PC-3 (cell line): Measurements from ENCODE around the gene SLCO2A1. TPM values are rescaled to one million over a fixed set of nuclear protein-coding genes. Genes with fewer than 3 reads are reported as not detected.

ENCODE experiments used
- ATAC-seq: fragments of 200-7000 bp; cut with Tn5 transposase; 2 replicates; pipeline ENCODE4 v1.9.1; 2020; ENCODE audit warnings: mild to moderate bottlenecking, moderate library complexity
- BruUV-seq: library from RNA; stranded (reverse); fragments of 400-500 nt; replicated peaks from 2 replicates; lab custom pipeline; 2021; lab: Mats Ljungman, UMichigan
- CTCF ChIA-PET: fragments of 300-600 bp; sonication (Branson Sonifier 250); formaldehyde crosslinking; loops from one replicate; lab custom pipeline; 2022; ENCODE audit warnings: antibody characterized with exemption; lab: Charles Lee
- POLR2A ChIA-PET: fragments of 300-600 bp; sonication (Branson Sonifier 250); formaldehyde crosslinking; loops from one replicate; lab custom pipeline; 2022; ENCODE audit warnings: antibody characterized with exemption; ENCODE audit not compliant: unreplicated experiment; lab: Charles Lee
- DNase-seq: peaks from one replicate; pipeline ENCODE4 v3.0.0-alpha.2; 2015
- H2AFZ ChIP-seq: fragments of 300-600 bp; sonication (generic); 2 replicates; pipeline ENCODE4 v1.6.0; 2016; ENCODE audit warnings: antibody characterized with exemption, low read length
- H3F3A ChIP-seq: fragments of 300-600 bp; sonication (generic); one replicate; pipeline ENCODE4 v1.6.0; 2017; ENCODE audit warnings: antibody characterized with exemption, low read length, control low read depth, mild to moderate bottlenecking; ENCODE audit not compliant: unreplicated experiment
- H3K27ac ChIP-seq: fragments of 300-600 bp; sonication (generic); 2 replicates; pipeline ENCODE4 v1.5.1; 2016; ENCODE audit warnings: mild to moderate bottlenecking, low read length
- H3K27me3 ChIP-seq: fragments of 300-600 bp; sonication (generic); 2 replicates; pipeline ENCODE4 v1.6.1; 2016; ENCODE audit warnings: low read length, mixed read lengths
- H3K36me3 ChIP-seq: fragments of 300-600 bp; sonication (generic); 2 replicates; pipeline ENCODE4 v1.6.1; 2016; ENCODE audit warnings: low read depth, mixed run types, low read length, mixed read lengths
- H3K4me1 ChIP-seq: fragments of 300-600 bp; sonication (generic); 2 replicates; pipeline ENCODE4 v1.5.1; 2016; ENCODE audit warnings: low read length; ENCODE audit not compliant: insufficient read depth
- H3K4me2 ChIP-seq: fragments of 300-600 bp; sonication (generic); 2 replicates; pipeline ENCODE4 v1.6.0; 2016; ENCODE audit warnings: low read length
- H3K4me3 ChIP-seq: fragments of 300-600 bp; sonication (generic); 2 replicates; pipeline ENCODE4 v1.5.1; 2016; ENCODE audit warnings: mild to moderate bottlenecking, low read length, mixed read lengths
- H3K79me2 ChIP-seq: fragments of 300-600 bp; sonication (generic); 2 replicates; pipeline ENCODE4 v1.6.1; 2017; ENCODE audit warnings: low read length, mixed read lengths
- H3K9ac ChIP-seq: fragments of 300-600 bp; sonication (generic); 2 replicates; pipeline ENCODE4 v1.6.0; 2016; ENCODE audit warnings: mild to moderate bottlenecking, low read length
- H3K9me2 ChIP-seq: fragments of 300-600 bp; sonication (generic); replicated peaks from 2 replicates; pipeline ENCODE4 v1.6.1; 2016; ENCODE audit warnings: mixed run types, low read length, mixed read lengths
- H3K9me3 ChIP-seq: fragments of 300-600 bp; sonication (generic); 2 replicates; pipeline ENCODE4 v1.6.1; 2016; ENCODE audit warnings: low read length, mixed read lengths
- H4K20me1 ChIP-seq: fragments of 300-600 bp; sonication (generic); 2 replicates; pipeline ENCODE4 v1.6.1; 2016; ENCODE audit warnings: low read length, mixed read lengths
- CTCF ChIP-seq: fragments of 300-600 bp; sonication (generic); conservative IDR thresholded peaks from 2 replicates; pipeline ENCODE4 v1.5.1; 2017; ENCODE audit warnings: antibody characterized with exemption, low read depth, mild to moderate bottlenecking, low read length
- EZH2 ChIP-seq: fragments of 300-600 bp; sonication (generic); IDR thresholded peaks from one replicate; pipeline ENCODE4 v1.6.1; 2017; ENCODE audit warnings: antibody characterized with exemption, mild to moderate bottlenecking, low read length; ENCODE audit not compliant: unreplicated experiment
- EZH2phosphoT487 ChIP-seq: fragments of 300-600 bp; sonication (generic); IDR thresholded peaks from 2 replicates; pipeline ENCODE4 v1.6.1; 2018; ENCODE audit warnings: mild to moderate bottlenecking, antibody characterized with exemption, low read length, borderline replicate concordance
- intact Hi-C: fragments of 100-400 bp; cut with micrococcal nuclease; formaldehyde crosslinking; loops from 2 replicates; pipeline ENCODE4 v1.9.0; 2023
- total RNA-seq: library from RNA; depleted of rRNA; stranded (reverse); fragments of >200 nt; gene quantifications from 2 replicates; pipeline ENCODE4 v1.2.3, GENCODE V29; 2014

Gene SLCO2A1
- total RNA-seq, 1 experiment from 2014 or later: not detected

- ATAC-seq (no peak), DNase-seq (no peak)
- no peak overlapping the region for H2AFZ ChIP-seq
- H3K9ac ChIP-seq: no peak overlapping the region
- no peak overlapping the region for H3K4me2 ChIP-seq
- no peaks in the 10 kb centered on the region for H3F3A ChIP-seq
- ChIA-PET POLR2A (no interaction called here), CTCF (no interaction called here)
- no peaks in the 10 kb centered on the region for H4K20me1 ChIP-seq
- intact Hi-C loops: no loop called here
- no peak overlapping the region for H3K27ac ChIP-seq
- H3K36me3 ChIP-seq: no peaks in the 10 kb centered on the region
- H3K4me3 ChIP-seq: no peak overlapping the region
- no peaks in the 10 kb centered on the region for H3K27me3 ChIP-seq
- TF ChIP-seq EZH2 (no peak), EZH2phosphoT487 (no peak), CTCF (no peak)
- no peaks in the 10 kb centered on the region for H3K79me2 ChIP-seq
- H3K4me1 ChIP-seq: no peaks in the 10 kb centered on the region
- no TSS peak for BruUV-seq
- no peaks in the 10 kb centered on the region for H3K9me3 ChIP-seq
- no peaks in the 10 kb centered on the region for H3K9me2 ChIP-seq
These were observed 36.4 kb upstream of the SLCO2A1 start for GRCh38 chr3:134066158-134066541.

- DNase-seq (no peak), ATAC-seq (no peak)
- no peaks in the 10 kb centered on the region for H4K20me1 ChIP-seq
- no peaks in the 10 kb centered on the region for H3K4me1 ChIP-seq
- no peak overlapping the region for H3K9ac ChIP-seq
- no peaks in the 10 kb centered on the region for H3K9me2 ChIP-seq
- H3K27ac ChIP-seq: no peak overlapping the region
- TF ChIP-seq EZH2phosphoT487: no peak
- TF ChIP-seq CTCF: no peak
- TF ChIP-seq EZH2: no peak
- no peaks in the 10 kb centered on the region for H3K79me2 ChIP-seq
- H3K4me3 ChIP-seq: no peak overlapping the region
- no peaks in the 10 kb centered on the region for H3K36me3 ChIP-seq
- no peaks in the 10 kb centered on the region for H3K27me3 ChIP-seq
- ChIA-PET CTCF (no interaction called here), POLR2A (no interaction called here)
- H2AFZ ChIP-seq: no peak overlapping the region
- no peaks in the 10 kb centered on the region for H3F3A ChIP-seq
- BruUV-seq: no TSS peak
- intact Hi-C loops: no loop called here
- no peak overlapping the region for H3K4me2 ChIP-seq
- H3K9me3 ChIP-seq: no peaks in the 10 kb centered on the region
These were observed 35.8 kb upstream of the SLCO2A1 start for GRCh38 chr3:134065252-134066157.

- DNase-seq (no peak), ATAC-seq (no peak)
- H3K9ac ChIP-seq: no peak overlapping the region
- no peak overlapping the region for H3K27ac ChIP-seq
- intact Hi-C loops: no loop called here
- ChIA-PET POLR2A (no interaction called here), CTCF (no interaction called here)
- no peaks in the 10 kb centered on the region for H3K4me1 ChIP-seq
- no peaks in the 10 kb centered on the region for H3K27me3 ChIP-seq
- no peaks in the 10 kb centered on the region for H3K79me2 ChIP-seq
- no peak overlapping the region for H2AFZ ChIP-seq
- H3K9me3 ChIP-seq: no peaks in the 10 kb centered on the region
- TF ChIP-seq CTCF (no peak), EZH2 (no peak), EZH2phosphoT487 (no peak)
- no peak overlapping the region for H3K4me2 ChIP-seq
- no peaks in the 10 kb centered on the region for H3K36me3 ChIP-seq
- no TSS peak for BruUV-seq
- no peak overlapping the region for H3K4me3 ChIP-seq
- H4K20me1 ChIP-seq: no peaks in the 10 kb centered on the region
- no peaks in the 10 kb centered on the region for H3F3A ChIP-seq
- no peaks in the 10 kb centered on the region for H3K9me2 ChIP-seq
These were observed 34.4 kb upstream of the SLCO2A1 start for GRCh38 chr3:134064081-134064480.
